ENCODE measurements around the gene ZNF662.

ZNF662 gene

GRCh38 chr3:42891042-42891441 is 14.9 kb upstream of the ZNF662 start:
- WGBS, result 21% methylated on average over 2 of the region's 2 CpGs
- Histone ChIP-seq H3K27me3 (ENCODE audit: insufficient read depth, low read length) (no peaks in the 10 kb centered on the region), H3K27ac (ENCODE audit: low read depth, low read length) (peak overlapping the region; percentile 85), H3K9me3 (ENCODE audit: insufficient read depth, low read depth, low read length) (no peaks in the 10 kb centered on the region), H3K9ac (ENCODE audit: low read depth, low read length) (peak overlapping the region; percentile 45), H3K36me3 (ENCODE audit: insufficient read depth, low read length) (no peaks in the 10 kb centered on the region), H3K4me1 (ENCODE audit: insufficient read depth, low read length) (peaks cover 37% of the 10 kb centered on the region), H3K4me3 (ENCODE audit: low read length) (no peak overlapping the region)

- peak overlapping the region; percentile 85; the same call in 1 of the 2 replicates for H3K27ac ChIP-seq (ENCODE audit: low read depth, low read length)
- H3K27me3 ChIP-seq (ENCODE audit: insufficient read depth, low read length), result no peaks in the 10 kb centered on the region
- H3K9me3 ChIP-seq (ENCODE audit: insufficient read depth, low read depth, low read length), result no peaks in the 10 kb centered on the region
- H3K4me1 ChIP-seq (ENCODE audit: insufficient read depth, low read length), result peaks cover 31% of the 10 kb centered on the region
- H3K36me3 ChIP-seq (ENCODE audit: insufficient read depth, low read length), result no peaks in the 10 kb centered on the region
- 86% methylated on average over 1 of the region's 1 CpG for WGBS
- no peak overlapping the region for H3K9ac ChIP-seq (ENCODE audit: low read depth, low read length)
- no peak overlapping the region for H3K4me3 ChIP-seq (ENCODE audit: low read length)
These were observed 13.8 kb upstream of the ZNF662 start for GRCh38 chr3:42892169-42892568.

GRCh38 chr3:42892807-42893206 is 13.1 kb upstream of the ZNF662 start:
- Histone ChIP-seq H3K9ac (ENCODE audit: low read depth, low read length) (no peak overlapping the region), H3K4me1 (ENCODE audit: insufficient read depth, low read length) (peaks cover 31% of the 10 kb centered on the region), H3K9me3 (ENCODE audit: insufficient read depth, low read depth, low read length) (no peaks in the 10 kb centered on the region), H3K4me3 (ENCODE audit: low read length) (no peak overlapping the region), H3K27me3 (ENCODE audit: insufficient read depth, low read length) (no peaks in the 10 kb centered on the region), H3K36me3 (ENCODE audit: insufficient read depth, low read length) (no peaks in the 10 kb centered on the region), H3K27ac (ENCODE audit: low read depth, low read length) (no peak overlapping the region)
- WGBS, result no CpG with 5 or more reads among the region's 1 CpG

GRCh38 chr3:42894698-42895579 is 11.0 kb upstream of the ZNF662 start:
- no peaks in the 10 kb centered on the region for H3K36me3 ChIP-seq (ENCODE audit: insufficient read depth, low read length)
- no peaks in the 10 kb centered on the region for H3K27me3 ChIP-seq (ENCODE audit: insufficient read depth, low read length)
- WGBS, result 86% methylated on average over 3 of the region's 3 CpGs
- no peak overlapping the region for H3K4me3 ChIP-seq (ENCODE audit: low read length)
- H3K9ac ChIP-seq (ENCODE audit: low read depth, low read length), result no peak overlapping the region
- H3K27ac ChIP-seq (ENCODE audit: low read depth, low read length), result no peak overlapping the region
- peaks cover 31% of the 10 kb centered on the region for H3K4me1 ChIP-seq (ENCODE audit: insufficient read depth, low read length)
- H3K9me3 ChIP-seq (ENCODE audit: insufficient read depth, low read depth, low read length), result no peaks in the 10 kb centered on the region

- no peaks in the 10 kb centered on the region for H3K36me3 ChIP-seq (ENCODE audit: insufficient read depth, low read length)
- no peak overlapping the region for H3K9ac ChIP-seq (ENCODE audit: low read depth, low read length)
These were observed 10.4 kb upstream of the ZNF662 start for GRCh38 chr3:42895580-42895868.

GRCh38 chr3:42898896-42899675 is 6.9 kb upstream of the ZNF662 start:
- Histone ChIP-seq H3K9ac (ENCODE audit: low read depth, low read length) (no peak overlapping the region), H3K27me3 (ENCODE audit: insufficient read depth, low read length) (no peaks in the 10 kb centered on the region), H3K9me3 (ENCODE audit: insufficient read depth, low read depth, low read length) (no peaks in the 10 kb centered on the region), H3K36me3 (ENCODE audit: insufficient read depth, low read length) (no peaks in the 10 kb centered on the region), H3K27ac (ENCODE audit: low read depth, low read length) (no peak overlapping the region), H3K4me1 (ENCODE audit: insufficient read depth, low read length) (peaks cover 10% of the 10 kb centered on the region; the same call in 1 of the 2 replicates), H3K4me3 (ENCODE audit: low read length) (no peak overlapping the region)

More at GRCh38 chr3:42895580-42895868, 10.4 kb upstream of the ZNF662 start:
- H3K27ac ChIP-seq (ENCODE audit: low read depth, low read length), result no peak overlapping the region
- H3K9me3 ChIP-seq (ENCODE audit: insufficient read depth, low read depth, low read length), result no peaks in the 10 kb centered on the region
- H3K4me3 ChIP-seq (ENCODE audit: low read length), result no peak overlapping the region
- peaks cover 25% of the 10 kb centered on the region for H3K4me1 ChIP-seq (ENCODE audit: insufficient read depth, low read length)
- H3K27me3 ChIP-seq (ENCODE audit: insufficient read depth, low read length), result no peaks in the 10 kb centered on the region

GRCh38 chr3:42900226-42901072 is 5.5 kb upstream of the ZNF662 start:
- 93% methylated on average over 8 of the region's 8 CpGs for WGBS

GRCh38 chr3:42901073-42901415 is 4.9 kb upstream of the ZNF662 start:
- WGBS, result 90% methylated on average over 3 of the region's 3 CpGs
- H3K27ac ChIP-seq (ENCODE audit: low read depth, low read length), result no peak overlapping the region

More at GRCh38 chr3:42900226-42901072, 5.5 kb upstream of the ZNF662 start:
- no peak overlapping the region for H3K27ac ChIP-seq (ENCODE audit: low read depth, low read length)
- H3K27me3 ChIP-seq (ENCODE audit: insufficient read depth, low read length), result no peaks in the 10 kb centered on the region
- H3K9ac ChIP-seq (ENCODE audit: low read depth, low read length), result no peak overlapping the region
- peaks cover 7% of the 10 kb centered on the region; the same call in 1 of the 2 replicates for H3K4me1 ChIP-seq (ENCODE audit: insufficient read depth, low read length)
- no peak overlapping the region for H3K4me3 ChIP-seq (ENCODE audit: low read length)
- no peaks in the 10 kb centered on the region for H3K36me3 ChIP-seq (ENCODE audit: insufficient read depth, low read length)
- no peaks in the 10 kb centered on the region for H3K9me3 ChIP-seq (ENCODE audit: insufficient read depth, low read depth, low read length)

GRCh38 chr3:42902257-42902656 is 3.7 kb upstream of the ZNF662 start:
- H3K27ac ChIP-seq (ENCODE audit: low read depth, low read length), result no peak overlapping the region
- no peaks in the 10 kb centered on the region for H3K4me1 ChIP-seq (ENCODE audit: insufficient read depth, low read length)
- no peaks in the 10 kb centered on the region for H3K36me3 ChIP-seq (ENCODE audit: insufficient read depth, low read length)
- H3K9ac ChIP-seq (ENCODE audit: low read depth, low read length), result no peak overlapping the region
- no peaks in the 10 kb centered on the region for H3K9me3 ChIP-seq (ENCODE audit: insufficient read depth, low read depth, low read length)
- H3K4me3 ChIP-seq (ENCODE audit: low read length), result no peak overlapping the region
- 91% methylated on average over 1 of the region's 2 CpGs for WGBS
- no peaks in the 10 kb centered on the region for H3K27me3 ChIP-seq (ENCODE audit: insufficient read depth, low read length)

More at GRCh38 chr3:42901073-42901415, 4.9 kb upstream of the ZNF662 start:
- H3K4me1 ChIP-seq (ENCODE audit: insufficient read depth, low read length), result 0 out of 2 replicates have a peak, but pooled peaks cover under 1% of the 10 kb centered on the region
- no peak overlapping the region for H3K9ac ChIP-seq (ENCODE audit: low read depth, low read length)
- no peaks in the 10 kb centered on the region for H3K27me3 ChIP-seq (ENCODE audit: insufficient read depth, low read length)
- no peaks in the 10 kb centered on the region for H3K9me3 ChIP-seq (ENCODE audit: insufficient read depth, low read depth, low read length)
- H3K4me3 ChIP-seq (ENCODE audit: low read length), result no peak overlapping the region
- no peaks in the 10 kb centered on the region for H3K36me3 ChIP-seq (ENCODE audit: insufficient read depth, low read length)

- no peaks in the 10 kb centered on the region for H3K4me1 ChIP-seq (ENCODE audit: insufficient read depth, low read length)
- no peaks in the 10 kb centered on the region for H3K36me3 ChIP-seq (ENCODE audit: insufficient read depth, low read length)
- WGBS, result 92% methylated on average over 1 of the region's 1 CpG
- no peaks in the 10 kb centered on the region for H3K27me3 ChIP-seq (ENCODE audit: insufficient read depth, low read length)
- no peak overlapping the region for H3K9ac ChIP-seq (ENCODE audit: low read depth, low read length)
- no peaks in the 10 kb centered on the region for H3K9me3 ChIP-seq (ENCODE audit: insufficient read depth, low read depth, low read length)
- no peak overlapping the region for H3K4me3 ChIP-seq (ENCODE audit: low read length)
- no peak overlapping the region for H3K27ac ChIP-seq (ENCODE audit: low read depth, low read length)
These were observed 1.9 kb upstream of the ZNF662 start for GRCh38 chr3:42904076-42904475.

- Histone ChIP-seq H3K9ac (ENCODE audit: low read depth, low read length) (no peak overlapping the region), H3K27ac (ENCODE audit: low read depth, low read length) (no peak overlapping the region), H3K27me3 (ENCODE audit: insufficient read depth, low read length) (no peaks in the 10 kb centered on the region), H3K36me3 (ENCODE audit: insufficient read depth, low read length) (no peaks in the 10 kb centered on the region), H3K4me3 (ENCODE audit: low read length) (no peak overlapping the region), H3K4me1 (ENCODE audit: insufficient read depth, low read length) (no peaks in the 10 kb centered on the region), H3K9me3 (ENCODE audit: insufficient read depth, low read depth, low read length) (peaks cover 4% of the 10 kb centered on the region; the same call in 1 of the 2 replicates)
- WGBS, result 97% methylated on average over 12 of the region's 12 CpGs
These were observed 237 bp upstream of the ZNF662 start for GRCh38 chr3:42905740-42906069.
